Measurements from ENCODE around the gene UNC13C. TPM values are rescaled to one million over a fixed set of nuclear protein-coding genes. Genes with fewer than 3 reads are reported as not detected.

UNC13C gene
- total RNA-seq, 4 donors from 2014 or later, result under 0.01 to 0.30 (median 0.21) TPM; not detected in 1

DNA sequence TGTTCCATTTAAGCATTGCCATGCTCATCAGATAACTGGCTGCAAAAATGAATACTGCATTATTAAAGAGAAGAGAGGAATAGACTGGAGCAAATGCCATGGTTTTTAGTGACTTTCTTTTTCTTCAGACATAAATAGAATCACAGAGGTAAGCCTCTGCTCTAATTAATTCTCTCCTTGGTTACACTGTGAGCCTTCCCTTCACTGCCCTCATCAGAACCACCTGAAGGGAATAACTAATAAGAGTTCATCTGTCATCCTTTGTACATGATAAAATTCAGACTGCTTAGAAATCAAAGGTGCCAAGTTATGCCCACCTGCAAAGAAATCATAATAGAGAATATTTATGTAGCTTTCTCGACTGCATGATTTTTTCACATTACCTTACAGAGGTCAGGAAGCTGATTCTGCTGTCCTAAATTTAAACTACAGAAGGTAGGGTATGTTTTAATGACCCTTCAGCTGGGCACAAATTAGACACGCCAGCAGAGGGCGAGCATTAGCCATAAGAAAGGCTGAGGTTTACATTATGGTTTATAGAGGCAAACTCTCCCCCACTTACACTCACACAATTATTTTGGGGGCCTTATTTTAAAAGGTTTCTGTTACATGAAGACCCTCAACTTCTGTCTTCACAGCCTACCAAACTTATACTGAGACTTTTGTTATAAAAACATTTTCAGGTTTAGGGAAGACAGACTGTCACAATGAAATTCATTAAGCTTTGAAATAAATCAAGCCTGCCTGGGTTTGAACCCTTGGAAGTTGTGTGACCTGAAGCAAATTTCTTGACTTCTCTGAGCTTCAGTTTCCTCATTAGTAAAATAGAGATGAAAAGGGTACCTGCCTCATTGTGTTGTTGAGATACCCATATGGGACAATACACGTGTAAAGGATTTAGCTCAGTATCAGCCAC lies 15.3 kb upstream of the UNC13C start:
- WGBS, 2 donors, result 17 to 29% methylated on average over 4 of the region's 4 CpGs
- Histone ChIP-seq H3K4me1 (no peaks in the 10 kb centered on the region), H3K9me3 (no peaks in the 10 kb centered on the region), H3K4me3 (no peak overlapping the region), H3K27me3 (no peaks in the 10 kb centered on the region), H3K27ac (no peak overlapping the region), H3K36me3 (no peaks in the 10 kb centered on the region)
- peak; percentile 10 to 39 (median 22) for TF ChIP-seq CTCF (IDR thresholded peaks at IDR 0.05)
- TF ChIP-seq EP300 (IDR thresholded peaks at IDR 0.05), result no peak
- no peak for TF ChIP-seq POLR2A (IDR thresholded peaks at IDR 0.05)
- peak in 1 of 2 donors; percentile 32 for DNase-seq (ENCODE audit: low spot score in 2 of 2)

- H3K4me1 ChIP-seq, result no peaks in the 10 kb centered on the region
- DNase-seq (ENCODE audit: low spot score in 2 of 2), result no peak
- H3K9me3 ChIP-seq, result no peaks in the 10 kb centered on the region
- no peak overlapping the region for H3K4me3 ChIP-seq
- H3K36me3 ChIP-seq, result no peaks in the 10 kb centered on the region
- H3K27me3 ChIP-seq, result no peaks in the 10 kb centered on the region
- H3K27ac ChIP-seq, result no peak overlapping the region
- no peak for TF ChIP-seq POLR2A (IDR thresholded peaks at IDR 0.05)
- TF ChIP-seq CTCF (IDR thresholded peaks at IDR 0.05), result no peak
- TF ChIP-seq EP300 (IDR thresholded peaks at IDR 0.05), result no peak
Observed at GRCh38 chr15:53963801-53964200, 14.4 kb upstream of the UNC13C start.

DNA sequence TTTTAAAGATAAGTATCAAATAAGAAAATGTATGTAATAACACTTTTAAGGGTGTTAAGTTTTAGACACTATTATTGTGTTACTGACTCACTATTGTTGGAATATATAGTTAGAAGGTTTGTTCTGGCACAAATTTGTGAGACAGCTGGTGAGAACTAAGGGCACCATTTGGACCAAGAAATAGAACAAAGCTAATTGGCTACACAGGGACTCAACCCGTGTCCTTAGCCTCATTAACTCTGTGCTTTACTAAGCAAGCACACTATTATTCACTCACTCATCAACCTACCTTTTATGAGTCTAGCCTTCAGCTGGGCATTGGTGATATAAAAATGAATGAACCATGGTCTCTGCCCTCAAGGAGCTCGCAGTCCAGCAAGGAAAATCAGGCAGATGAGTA lies 4.1 kb upstream of the UNC13C start:
- peaks cover 0 to 11% (median 0%) of the 10 kb centered on the region in 4 donors for H3K4me1 ChIP-seq
- peaks cover 0 to 1% of the 10 kb centered on the region in 2 donors for H3K27me3 ChIP-seq
- no peaks in the 10 kb centered on the region for H3K9me3 ChIP-seq
- H3K36me3 ChIP-seq, result no peaks in the 10 kb centered on the region
- DNase-seq (ENCODE audit: low spot score in 2 of 2), result no peak
- 58 to 81% methylated on average over 2 of the region's 2 CpGs for whole genome bisulfite sequencing, 2 donors
- no peak for TF ChIP-seq CTCF (IDR thresholded peaks at IDR 0.05)
- TF ChIP-seq POLR2A (IDR thresholded peaks at IDR 0.05), result no peak
- TF ChIP-seq EP300 (IDR thresholded peaks at IDR 0.05), result no peak
- no peak overlapping the region for H3K27ac ChIP-seq
- H3K4me3 ChIP-seq, result no peak overlapping the region

DNA sequence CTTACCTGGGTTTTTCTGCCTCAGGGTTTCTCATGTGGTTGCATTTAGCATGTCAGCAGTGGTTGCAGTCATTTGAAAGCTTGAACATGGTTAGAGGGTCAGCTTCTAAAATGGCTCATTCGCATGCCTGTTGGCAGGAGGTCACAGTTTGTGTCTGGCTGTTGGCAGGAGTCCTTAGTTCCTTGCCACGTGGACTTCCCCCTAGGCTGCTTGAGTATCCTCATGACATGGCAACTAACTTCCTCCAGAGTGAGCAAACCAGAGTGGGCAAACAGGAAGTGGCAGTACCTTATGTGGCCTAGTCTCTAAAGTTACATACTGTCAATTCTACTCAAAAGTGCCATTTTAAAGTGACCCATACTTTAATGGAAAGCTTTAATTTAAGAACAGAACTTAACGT lies 3.4 kb upstream of the UNC13C start:
- Histone ChIP-seq H3K36me3 (no peaks in the 10 kb centered on the region), H3K27me3 (peaks cover 0 to 8% of the 10 kb centered on the region in 2 donors), H3K4me1 (peaks cover 0 to 11% (median 0%) of the 10 kb centered on the region in 4 donors), H3K9me3 (no peaks in the 10 kb centered on the region), H3K27ac (no peak overlapping the region), H3K4me3 (no peak overlapping the region)
- no peak for TF ChIP-seq POLR2A (IDR thresholded peaks at IDR 0.05)
- TF ChIP-seq CTCF (IDR thresholded peaks at IDR 0.05), result no peak
- no peak for TF ChIP-seq EP300 (IDR thresholded peaks at IDR 0.05)
- DNase-seq (ENCODE audit: low spot score in 2 of 2), result no peak
- 77 to 79% methylated on average over 3 of the region's 3 CpGs for WGBS, 2 donors

DNA sequence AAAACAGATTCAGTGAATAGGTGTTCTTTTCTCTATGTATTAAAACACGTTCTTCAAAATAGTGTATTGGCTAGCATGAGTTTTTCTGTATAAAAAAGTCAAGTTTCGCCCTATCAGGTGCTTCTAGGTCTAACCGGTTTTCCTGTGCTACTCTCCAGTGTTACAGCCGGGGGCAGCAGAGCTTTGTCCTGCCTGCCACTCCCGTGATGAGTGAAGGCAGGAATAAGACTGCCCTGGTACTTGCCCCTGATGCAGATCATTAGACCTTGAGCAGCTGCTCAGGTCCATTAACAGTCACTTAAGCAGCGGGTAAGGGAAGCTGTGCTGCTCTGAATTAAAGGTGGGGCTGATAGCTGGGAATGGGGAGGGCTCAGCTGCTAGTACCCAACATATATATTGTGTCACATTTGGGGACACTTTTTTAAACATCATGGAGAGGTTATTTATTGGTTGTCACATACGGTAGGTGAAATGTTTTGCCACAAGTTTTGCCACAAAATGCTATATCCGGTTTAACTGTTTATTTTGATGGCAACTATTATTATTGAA lies 1.3 kb upstream of the UNC13C start:
- H3K27ac ChIP-seq, result no peak overlapping the region
- no peak overlapping the region for H3K4me3 ChIP-seq
- WGBS, 2 donors, result 56 to 58% methylated on average over 8 of the region's 8 CpGs
- H3K27me3 ChIP-seq, result peaks cover 0 to 10% of the 10 kb centered on the region in 2 donors
- no peak for DNase-seq (ENCODE audit: low spot score in 2 of 2)
- H3K4me1 ChIP-seq, result peaks cover 0 to 11% (median 0%) of the 10 kb centered on the region in 4 donors
- no peaks in the 10 kb centered on the region for H3K9me3 ChIP-seq
- H3K36me3 ChIP-seq, result no peaks in the 10 kb centered on the region
- TF ChIP-seq CTCF (IDR thresholded peaks at IDR 0.05) (no peak), EP300 (IDR thresholded peaks at IDR 0.05) (no peak), POLR2A (IDR thresholded peaks at IDR 0.05) (no peak)

Data from tibial nerve (tissue), 4 donors.